ENCODE results near the gene KLHL3. TPM values are rescaled to one million over a fixed set of nuclear protein-coding genes. Genes with fewer than 3 reads are reported as not detected.
A peak's percentile ranks its signal among the peaks of the same experiment; 100 is the strongest.

KLHL3 gene
- total RNA-seq (2014; rRNA removed; shearing (Covaris generic)), result 10.8 and 11.7 TPM in 2 replicates
- 3.1 and 4.9 TPM in 2 replicates for polyA plus RNA-seq (2016; fragmentation: Nextera tagmentation; extraction: Ambion mirVana)
- long read RNA-seq, full-length matches to known transcripts, result 3 of 5 reads
- long read RNA-seq, partial matches to known transcripts, result 0 of 5 reads
- long read RNA-seq, other reads (novel, unspliced or antisense), result 2 of 5 reads

- Histone ChIP-seq H3K79me2 (replicated peaks; ENCODE audit: insufficient read depth) (peaks cover 40% of the 10 kb centered on the region), H3K4me3 (peak within 1 kb of the TSS; percentile 67), H3K27ac (ENCODE audit: low read depth) (peak within 1 kb of the TSS; percentile 93), H3K4me2 (peak within 1 kb of the TSS; percentile 85), H3K27me3 (ENCODE audit: insufficient read depth) (no peaks in the 10 kb centered on the region), H3K36me3 (ENCODE audit: insufficient read depth) (no peaks in the 10 kb centered on the region), H3K4me1 (ENCODE audit: insufficient read depth) (peaks cover 17% of the 10 kb centered on the region), H4K20me1 (replicated peaks; ENCODE audit: insufficient read depth) (no peaks in the 10 kb centered on the region), H3F3A (replicated peaks; ENCODE audit: low read depth) (no peaks in the 10 kb centered on the region), H2AFZ (peak within 1 kb of the TSS; percentile 74), H3K9me2 (ENCODE audit: insufficient read depth) (no peaks in the 10 kb centered on the region)
- Mint-ChIP-seq H3K27me3 (ENCODE audit: insufficient read depth, low read depth, poor library complexity) (peaks cover 2% of the 10 kb centered on the region), H3K9me3 (peaks cover 6% of the 10 kb centered on the region), H3K36me3 (ENCODE audit: low read depth) (no peaks in the 10 kb centered on the region), H3K27ac (no peak within 1 kb of the TSS), H3K4me1 (peaks cover 21% of the 10 kb centered on the region; the same call in 2 of the 3 replicates), H3K4me3 (no peak within 1 kb of the TSS)
- DNase-seq (ENCODE audit: low spot score), result peak; percentile 95
- TF ChIP-seq EZH2phosphoT487 (IDR thresholded peaks at IDR 0.05; ENCODE audit: unreplicated experiment) (no peak), CTCF (conservative IDR thresholded peaks at IDR 0.05; ENCODE audit: low read depth in 2 of 2) (peak; percentile 33 to 74), CREB1 (CRISPR knock-in tag; IDR thresholded peaks at IDR 0.05; ENCODE audit: low read depth) (peak; percentile 25), POLR2AphosphoS5 (IDR thresholded peaks at IDR 0.05; ENCODE audit: low read depth) (peak; percentile 58)
- ATAC-seq, result peak; percentile 95
These were observed at the start of gene KLHL3 for GRCh38 chr5:137735555-137736284. Gene KLHL3, minus strand, starts transcription at chr5:137736089. Its CDS starts 443 bp downstream, at chr5:137735646.

DNA sequence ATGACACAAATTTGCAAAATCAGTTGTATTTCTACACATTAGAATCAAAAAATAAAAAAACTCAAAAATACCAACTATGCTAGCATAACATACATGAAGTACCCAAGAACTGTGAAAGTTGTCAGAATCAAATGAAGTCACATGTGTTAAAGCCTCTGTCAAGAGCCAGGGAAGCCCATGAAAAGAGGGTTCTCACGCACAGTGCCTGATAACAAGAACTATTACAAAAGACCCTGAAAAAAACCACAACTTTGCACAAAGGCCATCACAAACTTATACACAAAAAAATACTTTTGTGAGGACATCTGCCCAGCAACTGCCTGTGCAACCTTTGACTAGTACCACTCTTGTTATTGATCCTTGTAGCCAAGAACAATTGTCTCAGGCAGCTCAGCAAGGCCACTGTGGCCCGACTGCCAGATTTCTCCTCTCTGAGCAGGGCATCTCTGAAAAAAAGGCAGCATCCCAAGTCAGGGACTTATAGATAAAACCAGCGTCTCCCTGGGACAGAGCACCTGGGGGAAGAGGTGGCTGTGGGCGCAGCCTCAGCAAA lies 47.2 kb upstream of the KLHL3 start:
- Histone ChIP-seq H3K9me2 (ENCODE audit: insufficient read depth) (no peaks in the 10 kb centered on the region), H3K36me3 (ENCODE audit: insufficient read depth) (no peaks in the 10 kb centered on the region), H3K27ac (ENCODE audit: low read depth) (no peak overlapping the region), H3K79me2 (replicated peaks; ENCODE audit: insufficient read depth) (no peaks in the 10 kb centered on the region), H3K4me2 (no peak overlapping the region), H3F3A (replicated peaks; ENCODE audit: low read depth) (no peaks in the 10 kb centered on the region), H2AFZ (no peak overlapping the region), H3K4me1 (ENCODE audit: insufficient read depth) (no peaks in the 10 kb centered on the region), H3K4me3 (no peak overlapping the region), H3K27me3 (ENCODE audit: insufficient read depth) (no peaks in the 10 kb centered on the region), H4K20me1 (replicated peaks; ENCODE audit: insufficient read depth) (no peaks in the 10 kb centered on the region)
- DNase-seq (ENCODE audit: low spot score), result no peak
- no peak overlapping the region for H3K27ac Mint-ChIP-seq
- no peaks in the 10 kb centered on the region for H3K36me3 Mint-ChIP-seq (ENCODE audit: low read depth)
- H3K4me1 Mint-ChIP-seq, result no peaks in the 10 kb centered on the region; the same call in 2 of the 3 replicates
- no peaks in the 10 kb centered on the region for H3K27me3 Mint-ChIP-seq (ENCODE audit: insufficient read depth, low read depth, poor library complexity)
- ATAC-seq, result no peak
- no peaks in the 10 kb centered on the region for H3K9me3 Mint-ChIP-seq
- H3K4me3 Mint-ChIP-seq, result no peak overlapping the region
- TF ChIP-seq EZH2 (IDR thresholded peaks at IDR 0.05; ENCODE audit: low read depth, unreplicated experiment) (no peak), CTCF (conservative IDR thresholded peaks at IDR 0.05; ENCODE audit: low read depth in 2 of 2) (no peak), CREB1 (CRISPR knock-in tag; IDR thresholded peaks at IDR 0.05; ENCODE audit: low read depth) (no peak), JUNB (IDR thresholded peaks at IDR 0.05; ENCODE audit: unreplicated experiment) (no peak), REST (IDR thresholded peaks at IDR 0.05; ENCODE audit: unreplicated experiment) (no peak), STAT1 (IDR thresholded peaks at IDR 0.05; ENCODE audit: unreplicated experiment) (no peak), NANOG (IDR thresholded peaks at IDR 0.05; ENCODE audit: borderline replicate concordance) (no peak), EZH2phosphoT487 (IDR thresholded peaks at IDR 0.05; ENCODE audit: unreplicated experiment) (no peak)

Data from GM23338 (cell line).